Liver (tissue), 9 donors: ENCODE data around the gene OPN4. TPM values are rescaled to one million over a fixed set of nuclear protein-coding genes. Genes with fewer than 3 reads are reported as not detected.

Experiments
- DNase-seq: peaks from one replicate; pipeline ENCODE4 v3.0.0-alpha.2; 2017; ENCODE audit warnings: low spot score
- H3K27ac ChIP-seq, 2 donors: one replicate each; pipeline ENCODE4 v1.7.0; 2013; ENCODE audit warnings: inconsistent platforms in 2 of 2, low read length in 2 of 2, control low read depth in 1 of 2, low read depth in 1 of 2, mild to moderate bottlenecking in 1 of 2
- H3K27me3 ChIP-seq, 4 donors: one replicate each; pipeline versions ENCODE4 v1.6.1 to v1.7.0; 2013; ENCODE audit warnings: low read length in 3 of 4, inconsistent platforms in 1 of 4, mild to moderate bottlenecking in 1 of 4, moderate library complexity in 1 of 4; ENCODE audit not compliant: control insufficient read depth in 4 of 4, insufficient read depth in 4 of 4
- H3K36me3 ChIP-seq, 4 donors: one replicate each; pipeline versions ENCODE4 v1.6.1 to v1.7.0; 2013; ENCODE audit warnings: low read length in 3 of 4, mild to moderate bottlenecking in 3 of 4, low read depth in 1 of 4, moderate library complexity in 1 of 4; ENCODE audit not compliant: control insufficient read depth in 4 of 4, insufficient read depth in 3 of 4
- H3K4me1 ChIP-seq, 4 donors: one replicate each; pipeline versions ENCODE4 v1.6.1 to v1.7.0; 2013; ENCODE audit warnings: low read length in 3 of 4, mild to moderate bottlenecking in 3 of 4, moderate library complexity in 1 of 4; ENCODE audit not compliant: control insufficient read depth in 4 of 4, insufficient read depth in 4 of 4
- H3K4me3 ChIP-seq, 3 donors: one replicate each; pipeline versions ENCODE4 v1.6.1 to v1.7.0; 2013; ENCODE audit warnings: low read length in 3 of 3, control low read depth in 1 of 3, low read depth in 1 of 3, mild to moderate bottlenecking in 1 of 3
- H3K9ac ChIP-seq, 2 donors: one replicate each; pipeline ENCODE4 v1.7.0; 2013; ENCODE audit warnings: low read length in 2 of 2, mild to moderate bottlenecking in 2 of 2, moderate library complexity in 2 of 2, control low read depth in 1 of 2, low read depth in 1 of 2
- H3K9me3 ChIP-seq, 4 donors: one replicate each; pipeline versions ENCODE4 v1.6.1 to v1.7.0; 2013; ENCODE audit warnings: low read length in 3 of 4; ENCODE audit not compliant: control insufficient read depth in 4 of 4
- EGR1 ChIP-seq, 2 donors: IDR thresholded peaks; 2 replicates each; pipeline ENCODE4 v1.6.1; 2016 to 2018; ENCODE audit warnings: antibody characterized with exemption in 2 of 2, low read depth in 2 of 2
- FOXA1 ChIP-seq: IDR thresholded peaks from 2 replicates; pipeline ENCODE4 v1.6.1; 2016; ENCODE audit warnings: antibody characterized with exemption
- FOXA2 ChIP-seq: IDR thresholded peaks from 2 replicates; pipeline ENCODE4 v1.6.1; 2016; ENCODE audit warnings: antibody characterized with exemption
- GABPA ChIP-seq, 2 donors: IDR thresholded peaks in 1 of 2; conservative IDR thresholded peaks in 1 of 2; 2 replicates each; pipeline ENCODE4 v1.6.1; 2016; ENCODE audit warnings: antibody characterized with exemption in 2 of 2, mild to moderate bottlenecking in 1 of 2, moderate library complexity in 1 of 2
- HNF4A ChIP-seq, 2 donors: conservative IDR thresholded peaks; 2 replicates each; pipeline ENCODE4 v1.6.1; 2016; ENCODE audit warnings: antibody characterized with exemption in 2 of 2, mild to moderate bottlenecking in 2 of 2
- HNF4G ChIP-seq: IDR thresholded peaks from 2 replicates; pipeline ENCODE4 v1.6.1; 2016; ENCODE audit warnings: antibody characterized with exemption
- JUND ChIP-seq, 2 donors: IDR thresholded peaks; 2 replicates each; pipeline ENCODE4 v1.6.1; 2016; ENCODE audit warnings: antibody characterized with exemption in 2 of 2
- NR2F2 ChIP-seq: IDR thresholded peaks from 2 replicates; pipeline ENCODE4 v1.6.1; 2016; ENCODE audit warnings: antibody characterized with exemption
- RAD21 ChIP-seq, 2 donors: IDR thresholded peaks; 2 replicates each; pipeline ENCODE4 v1.6.1; 2016; ENCODE audit warnings: antibody characterized with exemption in 2 of 2, mild to moderate bottlenecking in 2 of 2
- TAF1 ChIP-seq: conservative IDR thresholded peaks from 2 replicates; pipeline ENCODE4 v1.6.1; 2016; ENCODE audit warnings: antibody characterized with exemption, mild to moderate bottlenecking
- YY1 ChIP-seq: IDR thresholded peaks from 2 replicates; pipeline ENCODE4 v1.6.1; 2016; ENCODE audit warnings: antibody characterized with exemption, mild to moderate bottlenecking
- WGBS: extraction: QIAGEN DNeasy Blood & Tissue Kit; methylation state at CpG from one replicate; pipeline ENCODE4 v1.1.7; 2013; 5-methylcytosine and 5-hydroxymethylcytosine counted together
- polyA plus RNA-seq, 2 donors: library from polyadenylated mRNA; stranded (reverse) in 1 of 2; unstranded in 1 of 2; fragments of 200-250 nt in 1 of 2; fragments of >200 nt in 1 of 2; fragmentation: Nextera tagmentation in 1 of 2; extraction: Ambion mirVana in 1 of 2; gene quantifications; one replicate each; pipeline versions ENCODE4 v1.2.1 to v1.2.3, GENCODE V29; 2013 to 2015
- total RNA-seq, 2 donors: library from RNA; depleted of rRNA; stranded (reverse); fragments of >200 nt; gene quantifications; one replicate each; pipeline ENCODE4 v1.2.3, GENCODE V29; 2014
- TF ChIP-seq, protein P1 (sequence below): IDR thresholded peaks from 2 replicates; pipeline ENCODE4 v1.6.1; 2016; ENCODE audit warnings: antibody characterized with exemption, mild to moderate bottlenecking
- TF ChIP-seq, protein P2 (sequence below): fragments of 150-350 bp; IDR thresholded peaks from 2 replicates; pipeline ENCODE4 v1.5.1; 2017; ENCODE audit warnings: improper control_type of control experiment, low read depth, low read length; ENCODE audit not compliant: missing input control
- TF ChIP-seq, protein P3 (sequence below): IDR thresholded peaks from 2 replicates; pipeline ENCODE4 v1.6.1; 2016; ENCODE audit warnings: antibody characterized with exemption
- TF ChIP-seq, protein P4 (sequence below): IDR thresholded peaks from 2 replicates; pipeline ENCODE4 v1.6.1; 2016; ENCODE audit warnings: antibody characterized with exemption
- TF ChIP-seq, protein P5 (sequence below): IDR thresholded peaks from 2 replicates; pipeline ENCODE4 v1.6.1; 2016; ENCODE audit warnings: antibody characterized with exemption
- donor health status: healthy.
- donor health status: healthy.
- donor health status: healthy.
- donor health status: healthy.
- donor health status: healthy.

The OPN4 gene
- total and polyA plus RNA-seq, 4 donors: not detected

- Histone ChIP-seq H3K27ac (no peak overlapping the region), H3K27me3 (no peaks in the 10 kb centered on the region), H3K9me3 (no peaks in the 10 kb centered on the region), H3K9ac (no peak overlapping the region), H3K4me3 (no peak overlapping the region), H3K36me3 (no peaks in the 10 kb centered on the region), H3K4me1 (no peaks in the 10 kb centered on the region)
- WGBS: 72% methylated on average over 5 of the region's 5 CpGs
- no peak for TF ChIP-seq FOXA2
- no peak for DNase-seq
These were observed 11.8 kb upstream of the OPN4 start for GRCh38 chr10:86642499-86642898.

DNA sequence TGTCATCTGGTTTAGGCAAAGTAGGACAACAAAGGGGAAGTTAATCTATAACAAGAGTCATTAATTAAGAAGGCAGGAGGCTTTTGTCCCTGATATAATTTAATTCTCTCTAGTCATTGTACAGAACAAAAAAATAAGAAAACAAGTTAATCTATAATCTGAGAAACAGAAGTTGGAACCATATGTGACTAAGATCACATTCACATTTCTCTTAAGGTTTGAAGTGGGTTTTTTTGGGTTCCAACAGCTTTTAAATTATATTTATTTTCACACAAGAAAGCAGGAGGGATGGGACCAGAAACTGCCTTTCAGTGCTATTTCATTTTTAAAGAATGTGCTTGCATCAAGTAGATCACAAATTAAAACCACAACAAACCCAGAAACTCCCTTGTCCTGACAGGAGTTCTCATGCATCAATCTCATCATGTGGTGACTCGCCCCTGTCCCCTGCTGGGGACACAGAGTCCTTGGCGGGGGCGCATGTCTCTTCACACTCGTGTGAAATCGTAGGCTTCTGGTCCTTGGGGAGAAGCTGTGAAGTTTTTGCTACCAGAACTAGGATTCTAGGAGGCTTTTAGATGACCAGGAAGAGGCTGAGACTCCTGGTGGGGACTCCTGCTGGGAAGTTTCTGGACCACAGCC lies 10.1 kb upstream of the OPN4 start:
- no peak for TF ChIP-seq NR2F2
- no peak for TF ChIP-seq JUND (IDR thresholded peaks at IDR 0.05)
- TF ChIP-seq, protein P1, sequence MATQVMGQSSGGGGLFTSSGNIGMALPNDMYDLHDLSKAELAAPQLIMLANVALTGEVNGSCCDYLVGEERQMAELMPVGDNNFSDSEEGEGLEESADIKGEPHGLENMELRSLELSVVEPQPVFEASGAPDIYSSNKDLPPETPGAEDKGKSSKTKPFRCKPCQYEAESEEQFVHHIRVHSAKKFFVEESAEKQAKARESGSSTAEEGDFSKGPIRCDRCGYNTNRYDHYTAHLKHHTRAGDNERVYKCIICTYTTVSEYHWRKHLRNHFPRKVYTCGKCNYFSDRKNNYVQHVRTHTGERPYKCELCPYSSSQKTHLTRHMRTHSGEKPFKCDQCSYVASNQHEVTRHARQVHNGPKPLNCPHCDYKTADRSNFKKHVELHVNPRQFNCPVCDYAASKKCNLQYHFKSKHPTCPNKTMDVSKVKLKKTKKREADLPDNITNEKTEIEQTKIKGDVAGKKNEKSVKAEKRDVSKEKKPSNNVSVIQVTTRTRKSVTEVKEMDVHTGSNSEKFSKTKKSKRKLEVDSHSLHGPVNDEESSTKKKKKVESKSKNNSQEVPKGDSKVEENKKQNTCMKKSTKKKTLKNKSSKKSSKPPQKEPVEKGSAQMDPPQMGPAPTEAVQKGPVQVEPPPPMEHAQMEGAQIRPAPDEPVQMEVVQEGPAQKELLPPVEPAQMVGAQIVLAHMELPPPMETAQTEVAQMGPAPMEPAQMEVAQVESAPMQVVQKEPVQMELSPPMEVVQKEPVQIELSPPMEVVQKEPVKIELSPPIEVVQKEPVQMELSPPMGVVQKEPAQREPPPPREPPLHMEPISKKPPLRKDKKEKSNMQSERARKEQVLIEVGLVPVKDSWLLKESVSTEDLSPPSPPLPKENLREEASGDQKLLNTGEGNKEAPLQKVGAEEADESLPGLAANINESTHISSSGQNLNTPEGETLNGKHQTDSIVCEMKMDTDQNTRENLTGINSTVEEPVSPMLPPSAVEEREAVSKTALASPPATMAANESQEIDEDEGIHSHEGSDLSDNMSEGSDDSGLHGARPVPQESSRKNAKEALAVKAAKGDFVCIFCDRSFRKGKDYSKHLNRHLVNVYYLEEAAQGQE: no peak
- TF ChIP-seq FOXA1: no peak
- no peak for TF ChIP-seq RAD21 (IDR thresholded peaks at IDR 0.05)
- TF ChIP-seq TAF1: no peak
- no peak for TF ChIP-seq GABPA (IDR thresholded peaks at IDR 0.05 in 1 of 2, conservative IDR thresholded peaks at IDR 0.05 in 1 of 2)
- TF ChIP-seq, protein P2, sequence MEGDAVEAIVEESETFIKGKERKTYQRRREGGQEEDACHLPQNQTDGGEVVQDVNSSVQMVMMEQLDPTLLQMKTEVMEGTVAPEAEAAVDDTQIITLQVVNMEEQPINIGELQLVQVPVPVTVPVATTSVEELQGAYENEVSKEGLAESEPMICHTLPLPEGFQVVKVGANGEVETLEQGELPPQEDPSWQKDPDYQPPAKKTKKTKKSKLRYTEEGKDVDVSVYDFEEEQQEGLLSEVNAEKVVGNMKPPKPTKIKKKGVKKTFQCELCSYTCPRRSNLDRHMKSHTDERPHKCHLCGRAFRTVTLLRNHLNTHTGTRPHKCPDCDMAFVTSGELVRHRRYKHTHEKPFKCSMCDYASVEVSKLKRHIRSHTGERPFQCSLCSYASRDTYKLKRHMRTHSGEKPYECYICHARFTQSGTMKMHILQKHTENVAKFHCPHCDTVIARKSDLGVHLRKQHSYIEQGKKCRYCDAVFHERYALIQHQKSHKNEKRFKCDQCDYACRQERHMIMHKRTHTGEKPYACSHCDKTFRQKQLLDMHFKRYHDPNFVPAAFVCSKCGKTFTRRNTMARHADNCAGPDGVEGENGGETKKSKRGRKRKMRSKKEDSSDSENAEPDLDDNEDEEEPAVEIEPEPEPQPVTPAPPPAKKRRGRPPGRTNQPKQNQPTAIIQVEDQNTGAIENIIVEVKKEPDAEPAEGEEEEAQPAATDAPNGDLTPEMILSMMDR: no peak
- TF ChIP-seq HNF4A (conservative IDR thresholded peaks at IDR 0.05): no peak
- TF ChIP-seq, protein P3, sequence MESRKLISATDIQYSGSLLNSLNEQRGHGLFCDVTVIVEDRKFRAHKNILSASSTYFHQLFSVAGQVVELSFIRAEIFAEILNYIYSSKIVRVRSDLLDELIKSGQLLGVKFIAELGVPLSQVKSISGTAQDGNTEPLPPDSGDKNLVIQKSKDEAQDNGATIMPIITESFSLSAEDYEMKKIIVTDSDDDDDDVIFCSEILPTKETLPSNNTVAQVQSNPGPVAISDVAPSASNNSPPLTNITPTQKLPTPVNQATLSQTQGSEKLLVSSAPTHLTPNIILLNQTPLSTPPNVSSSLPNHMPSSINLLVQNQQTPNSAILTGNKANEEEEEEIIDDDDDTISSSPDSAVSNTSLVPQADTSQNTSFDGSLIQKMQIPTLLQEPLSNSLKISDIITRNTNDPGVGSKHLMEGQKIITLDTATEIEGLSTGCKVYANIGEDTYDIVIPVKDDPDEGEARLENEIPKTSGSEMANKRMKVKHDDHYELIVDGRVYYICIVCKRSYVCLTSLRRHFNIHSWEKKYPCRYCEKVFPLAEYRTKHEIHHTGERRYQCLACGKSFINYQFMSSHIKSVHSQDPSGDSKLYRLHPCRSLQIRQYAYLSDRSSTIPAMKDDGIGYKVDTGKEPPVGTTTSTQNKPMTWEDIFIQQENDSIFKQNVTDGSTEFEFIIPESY: no peak
- TF ChIP-seq, protein P4, sequence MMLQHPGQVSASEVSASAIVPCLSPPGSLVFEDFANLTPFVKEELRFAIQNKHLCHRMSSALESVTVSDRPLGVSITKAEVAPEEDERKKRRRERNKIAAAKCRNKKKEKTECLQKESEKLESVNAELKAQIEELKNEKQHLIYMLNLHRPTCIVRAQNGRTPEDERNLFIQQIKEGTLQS: no peak
- TF ChIP-seq HNF4G: no peak
- no peak for TF ChIP-seq FOXA2
- no peak for TF ChIP-seq YY1
- TF ChIP-seq, protein P5, sequence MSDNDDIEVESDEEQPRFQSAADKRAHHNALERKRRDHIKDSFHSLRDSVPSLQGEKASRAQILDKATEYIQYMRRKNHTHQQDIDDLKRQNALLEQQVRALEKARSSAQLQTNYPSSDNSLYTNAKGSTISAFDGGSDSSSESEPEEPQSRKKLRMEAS: no peak
- TF ChIP-seq EGR1 (IDR thresholded peaks at IDR 0.05; ENCODE audit: low read depth in 2 of 2): no peak
- Histone ChIP-seq H3K27me3 (no peaks in the 10 kb centered on the region), H3K36me3 (no peaks in the 10 kb centered on the region), H3K4me1 (no peaks in the 10 kb centered on the region), H3K4me3 (no peak overlapping the region), H3K9me3 (no peaks in the 10 kb centered on the region), H3K9ac (no peak overlapping the region), H3K27ac (no peak overlapping the region)
- DNase-seq: no peak
- 89% methylated on average over 5 of the region's 5 CpGs for WGBS
